ENCODE measurements around the gene LRFN5. TPM values are rescaled to one million over a fixed set of nuclear protein-coding genes. Genes with fewer than 3 reads are reported as not detected.

The LRFN5 gene
- total and polyA plus RNA-seq, 9 of the 15 experiments (the other 6 are each of a cell fraction or from before 2014, with no cell fraction given), result 0.01 to 0.27 (median 0.09) TPM; not detected in 1

DNA sequence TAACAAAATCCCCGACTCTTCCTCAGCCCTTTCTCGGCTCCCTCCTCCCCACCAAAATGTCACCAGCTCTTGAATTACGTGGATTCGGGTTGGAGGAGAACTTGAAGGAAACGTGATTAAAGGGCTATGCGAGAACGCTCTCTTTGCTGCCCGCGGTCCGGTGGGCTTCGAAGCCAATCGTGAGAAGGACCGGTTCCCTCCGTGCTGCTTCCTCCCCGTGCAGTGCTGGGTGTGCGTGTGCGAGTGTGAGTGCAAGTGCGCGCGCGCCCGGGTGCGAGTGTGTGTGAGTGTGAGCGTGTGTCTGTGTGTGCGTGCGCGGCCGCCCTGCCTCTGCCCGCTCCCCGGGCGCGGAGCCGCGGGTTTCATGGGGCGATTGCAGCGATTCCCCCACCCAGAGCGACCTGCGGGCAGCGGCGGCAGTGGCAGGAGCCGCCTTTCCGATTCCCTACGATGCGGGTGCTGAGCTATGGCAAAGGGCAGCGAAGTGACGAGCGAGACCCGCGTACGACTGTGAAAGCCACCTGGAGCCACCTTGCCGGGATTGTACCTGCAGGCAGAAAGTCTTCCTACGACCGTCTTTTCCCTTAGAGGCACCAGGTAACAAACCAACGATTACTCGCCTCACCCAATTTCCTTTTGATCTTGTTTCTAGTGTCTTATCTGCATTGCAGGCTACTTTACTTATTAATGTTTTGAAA lies 1.4 kb downstream of the LRFN5 start:
- BruUV-seq (replicated peaks), result no TSS peak
- no peaks in the 10 kb centered on the region for H3K4me1 ChIP-seq (replicated peaks in 1 of 2; ENCODE audit: control insufficient read depth in 2 of 2, insufficient read depth in 2 of 2, low read length in 2 of 2)
- DNase-seq (ENCODE audit: extremely low read depth in 1 of 4, low spot score in 3 of 4) (no peak), ATAC-seq (no peak), FAIRE-seq (no peak)
- H4K20me1 ChIP-seq (replicated peaks; ENCODE audit: control insufficient read depth, insufficient read depth, low read length), result no peaks in the 10 kb centered on the region
- H3K36me3 ChIP-seq (ENCODE audit: control insufficient read depth, insufficient read depth, low read length), result no peaks in the 10 kb centered on the region
- H3K9me1 ChIP-seq (ENCODE audit: control insufficient read depth, insufficient read depth, low read length), result no peaks in the 10 kb centered on the region
- POLR2A ChIA-PET, result no interaction called here
- no peak overlapping the region for H3K9ac ChIP-seq (ENCODE audit: insufficient read depth in 1 of 2, low read depth in 2 of 2, low read length in 2 of 2)
- no peak overlapping the region for H3K4me2 ChIP-seq (ENCODE audit: insufficient read depth, low read length)
- CTCF ChIA-PET (ENCODE audit: low intra/inter-chr PET ratio), result interaction anchor here (0.7 kb wide), 1 partner anchor 1957 kb away, joined by 3 read pairs; no protein-coding TSS in a partner anchor
- H2AFZ ChIP-seq (ENCODE audit: low read depth, low read length), result no peak overlapping the region
- under 1% methylated on average over 32 of the region's 55 CpGs for WGBS (ENCODE audit: insufficient coverage, low coverage, missing lambda C conversion rate)
- intact Hi-C loops (cut with micrococcal nuclease) (no loop called here), in situ Hi-C loops (cut with MboI) (no loop called here)
- no peak for TF ChIP-seq EHMT2 (IDR thresholded peaks at IDR 0.05)
- TF ChIP-seq ZC3H4 (CRISPR knock-in tag; IDR thresholded peaks at IDR 0.05; ENCODE audit: borderline replicate concordance), result no peak
- TF ChIP-seq RUNX1 (IDR thresholded peaks at IDR 0.05; ENCODE audit: low read depth), result no peak
- TF ChIP-seq C11orf30 (IDR thresholded peaks at IDR 0.05; ENCODE audit: low read depth), result no peak
- no peak for TF ChIP-seq PRMT5 (CRISPR knock-in tag; IDR thresholded peaks at IDR 0.05)
- TF ChIP-seq RBFOX2 (IDR thresholded peaks at IDR 0.05; ENCODE audit: low read depth, low read length), result no peak
- no peak for TF ChIP-seq CBFA2T3 (IDR thresholded peaks at IDR 0.05)
- TF ChIP-seq ZNF318 (IDR thresholded peaks at IDR 0.05; ENCODE audit: borderline replicate concordance in 1 of 2, low read depth in 1 of 2), result no peak
- no peak for TF ChIP-seq MED1 (CRISPR knock-in tag; IDR thresholded peaks at IDR 0.05; ENCODE audit: borderline replicate concordance)
- no peaks in the 10 kb centered on the region; a peak in 1 of 5 replicates for H3K27me3 ChIP-seq (ENCODE audit: control insufficient read depth in 2 of 2, insufficient read depth in 2 of 2, low read length in 2 of 2)
- no peak overlapping the region for H3K4me3 ChIP-seq
- no peaks in the 10 kb centered on the region for H3K79me2 ChIP-seq (ENCODE audit: control insufficient read depth, insufficient read depth, low read length)
- no peaks in the 10 kb centered on the region for H3K9me3 ChIP-seq (replicated peaks; ENCODE audit: control insufficient read depth, insufficient read depth, low read depth, low read length)
- no peak overlapping the region for H3K27ac ChIP-seq (ENCODE audit: extremely low read depth, low read depth, low read length)

Measured in K562 (cell line).